Panc1 (cell line): ENCODE measurements around the gene CABCOCO1. TPM values are rescaled to one million over a fixed set of nuclear protein-coding genes. Genes with fewer than 3 reads are reported as not detected.

ENCODE experiments used
- ATAC-seq: fragments of 200-7000 bp; cut with Tn5 transposase; 2 replicates; pipeline ENCODE4 v1.9.1; 2020; ENCODE audit warnings: mild to moderate bottlenecking, moderate library complexity
- BruUV-seq: library from RNA; stranded (reverse); fragments of 400-500 nt; replicated peaks from 2 replicates; lab custom pipeline; 2021; lab: Mats Ljungman, UMichigan
- CTCF ChIA-PET: fragments of 300-600 bp; sonication (Branson Sonifier 250); formaldehyde crosslinking; loops from one replicate; lab custom pipeline; 2022; ENCODE audit warnings: antibody characterized with exemption; lab: Charles Lee
- POLR2A ChIA-PET: fragments of 300-600 bp; sonication (Branson Sonifier 250); formaldehyde crosslinking; loops from one replicate; lab custom pipeline; 2022; ENCODE audit warnings: antibody characterized with exemption; lab: Charles Lee
- DNase-seq: peaks from one replicate; pipeline ENCODE4 v3.0.0-alpha.2; 2010; ENCODE audit warnings: low read depth, low spot score
- H3K27ac ChIP-seq: 2 replicates; pipeline ENCODE4 v1.5.1; 2011; ENCODE audit warnings: mild to moderate bottlenecking, low read length, inconsistent platforms
- H3K27me3 ChIP-seq: fragments of 200-500 bp; sonication (Bioruptor generic); 2 replicates; pipeline ENCODE4 v1.6.0; 2014; ENCODE audit warnings: low read length, inconsistent platforms; ENCODE audit not compliant: control insufficient read depth, insufficient read depth
- H3K36me3 ChIP-seq: fragments of 200-500 bp; sonication (Bioruptor generic); 2 replicates; pipeline ENCODE4 v1.5.1; 2014; ENCODE audit warnings: inconsistent platforms, mild to moderate bottlenecking, low read length, moderate library complexity; ENCODE audit not compliant: control insufficient read depth, insufficient read depth
- H3K4me1 ChIP-seq: 2 replicates; pipeline ENCODE4 v1.5.1; 2011; ENCODE audit warnings: inconsistent platforms, mild to moderate bottlenecking, low read length, moderate library complexity; ENCODE audit not compliant: control insufficient read depth, insufficient read depth
- H3K4me3 ChIP-seq, 2 experiments: 2 replicates each; pipeline ENCODE4 v1.5.1; 2011 to 2012; ENCODE audit warnings: low read depth in 2 of 2, low read length in 2 of 2, mild to moderate bottlenecking in 2 of 2, inconsistent platforms in 1 of 2, moderate library complexity in 1 of 2
- H3K9me3 ChIP-seq: fragments of 200-500 bp; sonication (Bioruptor generic); 2 replicates; pipeline ENCODE4 v1.5.1; 2014; ENCODE audit warnings: low read depth, mild to moderate bottlenecking, inconsistent platforms, low read length, moderate library complexity; ENCODE audit not compliant: control insufficient read depth, insufficient read depth
- POLR2AphosphoS5 ChIP-seq: IDR thresholded peaks from 2 replicates; pipeline ENCODE4 v1.6.1; 2012; ENCODE audit warnings: mild to moderate bottlenecking, low read depth, low read length, moderate library complexity
- SIN3A ChIP-seq: IDR thresholded peaks from 2 replicates; pipeline ENCODE4 v1.6.1; 2012; ENCODE audit warnings: low read depth, mild to moderate bottlenecking, low read length, moderate library complexity, borderline replicate concordance; ENCODE audit not compliant: insufficient read depth
- TCF7L2 ChIP-seq: IDR thresholded peaks from 2 replicates; pipeline ENCODE4 v1.6.1; 2011; ENCODE audit warnings: mild to moderate bottlenecking, low read depth, low read length, inconsistent platforms
- in situ Hi-C: cut with HindIII; loops from 2 replicates; pipeline ENCODE4 v1.10.0; 2016; ENCODE audit warnings: low sequenced_read_pairs, low pct_unique_long_range_greater_than_20kb
- intact Hi-C: fragments of 100-400 bp; cut with micrococcal nuclease; formaldehyde crosslinking; loops from one replicate; pipeline ENCODE4 v1.10.0; 2022; ENCODE audit not compliant: unreplicated experiment
- total RNA-seq: library from RNA; stranded (reverse); gene quantifications from one replicate; pipeline ENCODE4 v1.2.1, GENCODE V29; 2021; ENCODE audit not compliant: unreplicated experiment
- TF ChIP-seq, protein P1 (sequence below): fragments of 450-650 bp; IDR thresholded peaks from 2 replicates; pipeline ENCODE4 v1.5.1; 2017; ENCODE audit warnings: mild to moderate bottlenecking
- TF ChIP-seq, protein P2 (sequence below), 2 experiments: IDR thresholded peaks; 2 replicates each; pipeline ENCODE4 v1.6.1; 2011 to 2012; ENCODE audit warnings: low read depth in 2 of 2, control low read depth in 1 of 2, low read length in 1 of 2, mild to moderate bottlenecking in 1 of 2, moderate library complexity in 1 of 2; ENCODE audit not compliant: insufficient read depth in 1 of 2

Gene CABCOCO1
- total RNA-seq, 1 experiment from 2014 or later: 4.0 TPM

DNA sequence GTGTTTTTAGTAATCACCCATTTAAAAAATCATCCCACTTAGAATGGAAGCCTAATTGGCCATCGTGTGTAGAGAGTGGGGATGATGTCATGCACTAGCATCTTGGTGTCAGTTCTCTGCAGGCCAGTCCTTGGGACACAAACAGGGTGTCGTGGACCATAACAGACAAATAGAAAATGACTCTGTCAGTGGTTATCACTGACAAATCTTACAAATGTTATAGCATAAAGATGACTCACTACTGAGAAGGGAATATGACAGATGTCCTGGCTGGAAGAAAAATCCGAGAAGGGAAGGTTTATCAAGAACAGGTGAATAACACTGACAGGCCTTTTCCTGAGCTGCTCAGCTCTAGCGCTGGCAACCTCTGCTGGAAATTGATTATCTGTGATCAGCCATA lies 10.6 kb downstream of the CABCOCO1 start:
- CTCF ChIA-PET: no interaction called here
- Histone ChIP-seq H3K36me3 (no peaks in the 10 kb centered on the region), H3K4me3 (no peak overlapping the region), H3K4me1 (peaks cover 15% of the 10 kb centered on the region), H3K27me3 (no peaks in the 10 kb centered on the region), H3K27ac (peak overlapping the region; percentile 18; the same call in 1 of the 2 replicates), H3K9me3 (no peaks in the 10 kb centered on the region)
- no peak for TF ChIP-seq TCF7L2
- TF ChIP-seq, protein P1, sequence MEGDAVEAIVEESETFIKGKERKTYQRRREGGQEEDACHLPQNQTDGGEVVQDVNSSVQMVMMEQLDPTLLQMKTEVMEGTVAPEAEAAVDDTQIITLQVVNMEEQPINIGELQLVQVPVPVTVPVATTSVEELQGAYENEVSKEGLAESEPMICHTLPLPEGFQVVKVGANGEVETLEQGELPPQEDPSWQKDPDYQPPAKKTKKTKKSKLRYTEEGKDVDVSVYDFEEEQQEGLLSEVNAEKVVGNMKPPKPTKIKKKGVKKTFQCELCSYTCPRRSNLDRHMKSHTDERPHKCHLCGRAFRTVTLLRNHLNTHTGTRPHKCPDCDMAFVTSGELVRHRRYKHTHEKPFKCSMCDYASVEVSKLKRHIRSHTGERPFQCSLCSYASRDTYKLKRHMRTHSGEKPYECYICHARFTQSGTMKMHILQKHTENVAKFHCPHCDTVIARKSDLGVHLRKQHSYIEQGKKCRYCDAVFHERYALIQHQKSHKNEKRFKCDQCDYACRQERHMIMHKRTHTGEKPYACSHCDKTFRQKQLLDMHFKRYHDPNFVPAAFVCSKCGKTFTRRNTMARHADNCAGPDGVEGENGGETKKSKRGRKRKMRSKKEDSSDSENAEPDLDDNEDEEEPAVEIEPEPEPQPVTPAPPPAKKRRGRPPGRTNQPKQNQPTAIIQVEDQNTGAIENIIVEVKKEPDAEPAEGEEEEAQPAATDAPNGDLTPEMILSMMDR: no peak
- TF ChIP-seq, protein P2, sequence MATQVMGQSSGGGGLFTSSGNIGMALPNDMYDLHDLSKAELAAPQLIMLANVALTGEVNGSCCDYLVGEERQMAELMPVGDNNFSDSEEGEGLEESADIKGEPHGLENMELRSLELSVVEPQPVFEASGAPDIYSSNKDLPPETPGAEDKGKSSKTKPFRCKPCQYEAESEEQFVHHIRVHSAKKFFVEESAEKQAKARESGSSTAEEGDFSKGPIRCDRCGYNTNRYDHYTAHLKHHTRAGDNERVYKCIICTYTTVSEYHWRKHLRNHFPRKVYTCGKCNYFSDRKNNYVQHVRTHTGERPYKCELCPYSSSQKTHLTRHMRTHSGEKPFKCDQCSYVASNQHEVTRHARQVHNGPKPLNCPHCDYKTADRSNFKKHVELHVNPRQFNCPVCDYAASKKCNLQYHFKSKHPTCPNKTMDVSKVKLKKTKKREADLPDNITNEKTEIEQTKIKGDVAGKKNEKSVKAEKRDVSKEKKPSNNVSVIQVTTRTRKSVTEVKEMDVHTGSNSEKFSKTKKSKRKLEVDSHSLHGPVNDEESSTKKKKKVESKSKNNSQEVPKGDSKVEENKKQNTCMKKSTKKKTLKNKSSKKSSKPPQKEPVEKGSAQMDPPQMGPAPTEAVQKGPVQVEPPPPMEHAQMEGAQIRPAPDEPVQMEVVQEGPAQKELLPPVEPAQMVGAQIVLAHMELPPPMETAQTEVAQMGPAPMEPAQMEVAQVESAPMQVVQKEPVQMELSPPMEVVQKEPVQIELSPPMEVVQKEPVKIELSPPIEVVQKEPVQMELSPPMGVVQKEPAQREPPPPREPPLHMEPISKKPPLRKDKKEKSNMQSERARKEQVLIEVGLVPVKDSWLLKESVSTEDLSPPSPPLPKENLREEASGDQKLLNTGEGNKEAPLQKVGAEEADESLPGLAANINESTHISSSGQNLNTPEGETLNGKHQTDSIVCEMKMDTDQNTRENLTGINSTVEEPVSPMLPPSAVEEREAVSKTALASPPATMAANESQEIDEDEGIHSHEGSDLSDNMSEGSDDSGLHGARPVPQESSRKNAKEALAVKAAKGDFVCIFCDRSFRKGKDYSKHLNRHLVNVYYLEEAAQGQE (IDR thresholded peaks at IDR 0.05; ENCODE audit: insufficient read depth in 1 of 2, low read depth in 2 of 2, low read length in 1 of 2): no peak
- TF ChIP-seq POLR2AphosphoS5: no peak
- no peak for TF ChIP-seq SIN3A
- POLR2A ChIA-PET: no interaction called here
- in situ Hi-C loops (no loop called here), intact Hi-C loops (no loop called here)
- DNase-seq: no peak
- ATAC-seq: no peak
- BruUV-seq: no TSS peak

DNA sequence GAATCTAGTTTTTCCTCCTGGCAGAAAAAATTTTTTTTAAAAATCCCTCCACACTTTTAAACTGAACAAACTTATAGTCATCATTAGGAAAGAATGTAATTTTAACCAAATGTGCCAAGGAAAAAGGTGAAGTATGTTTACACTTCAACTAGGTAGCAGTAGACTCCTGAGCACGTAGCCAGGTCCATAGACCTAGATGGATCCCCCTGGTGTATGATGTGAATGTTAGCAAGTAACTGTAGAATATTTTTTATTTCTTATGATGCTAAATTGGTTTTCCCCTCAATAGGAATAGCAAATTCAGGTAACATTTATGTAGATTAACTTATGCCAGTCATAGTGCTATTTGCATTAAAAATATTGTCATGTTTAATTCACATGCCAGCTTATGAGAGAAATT lies 19.6 kb downstream of the CABCOCO1 start:
- Histone ChIP-seq H3K36me3 (no peaks in the 10 kb centered on the region), H3K27me3 (no peaks in the 10 kb centered on the region), H3K4me3 (no peak overlapping the region), H3K9me3 (no peaks in the 10 kb centered on the region), H3K27ac (no peak overlapping the region), H3K4me1 (no peaks in the 10 kb centered on the region)
- ChIA-PET POLR2A (no interaction called here), CTCF (no interaction called here)
- no peak for DNase-seq
- ATAC-seq: no peak
- in situ Hi-C loops (no loop called here), intact Hi-C loops (no loop called here)
- TF ChIP-seq, protein P1: no peak; the same call in 1 of the 2 replicates
- no peak for TF ChIP-seq POLR2AphosphoS5
- no peak for TF ChIP-seq SIN3A
- TF ChIP-seq, protein P2 (IDR thresholded peaks at IDR 0.05; ENCODE audit: insufficient read depth in 1 of 2, low read depth in 2 of 2, low read length in 1 of 2): no peak
- TF ChIP-seq TCF7L2: no peak
- BruUV-seq: no TSS peak
